MCF 10A (cell line): ENCODE results near the gene KREMEN2. TPM values are rescaled to one million over a fixed set of nuclear protein-coding genes. Genes with fewer than 3 reads are reported as not detected.

Experiments
- BruUV-seq: library from RNA; stranded (reverse); fragments of 400-500 nt; replicated peaks from 2 replicates; lab custom pipeline; 2021; lab: Mats Ljungman, UMichigan
- CTCF ChIA-PET: fragments of 300-600 bp; sonication (Branson Sonifier 250); formaldehyde crosslinking; extraction: SDS; loops from one replicate; lab custom pipeline; 2021; ENCODE audit warnings: antibody characterized with exemption, inconsistent platforms; lab: Yijun Ruan, JAX
- POLR2A ChIA-PET: fragments of 300-600, 350-650 bp; sonication (Branson Sonifier 250); formaldehyde crosslinking; extraction: SDS; loops from one replicate; lab custom pipeline; 2020; ENCODE audit warnings: antibody characterized with exemption, inconsistent platforms; lab: Yijun Ruan, JAX
- DNase-seq: peaks from one replicate; pipeline ENCODE4 v3.0.0-alpha.2; 2018; ENCODE audit not compliant: unreplicated experiment
- H3K27ac Mint-ChIP-seq: one replicate; pipeline ENCODE4 v1.8.0; 2022; ENCODE audit warnings: mild to moderate bottlenecking, low read depth, mixed read lengths; ENCODE audit not compliant: unreplicated experiment
- H3K27me3 Mint-ChIP-seq: one replicate; pipeline ENCODE4 v1.8.0; 2022; ENCODE audit warnings: mixed read lengths; ENCODE audit not compliant: insufficient read depth, unreplicated experiment
- H3K36me3 Mint-ChIP-seq: one replicate; pipeline ENCODE4 v1.8.0; 2022; ENCODE audit warnings: mild to moderate bottlenecking, moderate library complexity, mixed read lengths; ENCODE audit not compliant: insufficient read depth, unreplicated experiment
- H3K4me1 Mint-ChIP-seq: one replicate; pipeline ENCODE4 v1.8.0; 2022; ENCODE audit warnings: mixed read lengths; ENCODE audit not compliant: insufficient read depth, unreplicated experiment
- H3K4me3 Mint-ChIP-seq: one replicate; pipeline ENCODE4 v1.8.0; 2022; ENCODE audit warnings: mild to moderate bottlenecking, moderate library complexity, mixed read lengths; ENCODE audit not compliant: unreplicated experiment
- H3K9me3 Mint-ChIP-seq: one replicate; pipeline ENCODE4 v1.8.0; 2022; ENCODE audit warnings: mixed read lengths; ENCODE audit not compliant: unreplicated experiment
- CTCF ChIP-seq: fragments of 200-600 bp; IDR thresholded peaks from one replicate; pipeline ENCODE4 v1.8.0; 2022; ENCODE audit warnings: antibody characterized with exemption, mild to moderate bottlenecking; ENCODE audit not compliant: unreplicated experiment
- intact Hi-C: fragments of 100-400 bp; cut with micrococcal nuclease; formaldehyde crosslinking; loops from 2 replicates; pipeline ENCODE4 v1.14.1; 2022
- total RNA-seq: library from RNA; stranded (reverse); gene quantifications from 2 replicates; pipeline ENCODE4 v1.2.3, GENCODE V29; 2022

Gene KREMEN2
- total RNA-seq, 1 experiment from 2014 or later: 0.42 TPM

- intact Hi-C loops: no loop called here
- H3K27ac Mint-ChIP-seq: no peak overlapping the region
- H3K9me3 Mint-ChIP-seq: no peaks in the 10 kb centered on the region
- TF ChIP-seq CTCF: no peak
- ChIA-PET POLR2A (interaction anchor here (1.3 kb wide), 1 partner anchor 14 kb away, joined by 5 read pairs; no protein-coding TSS in a partner anchor), CTCF (interaction anchor here (0.6 to 9.6 kb wide), 2 partner anchors 20 to 265 kb away, joined by 5 to 121 read pairs; no protein-coding TSS in a partner anchor)
- no TSS peak for BruUV-seq
- no peak for DNase-seq
- no peak overlapping the region for H3K4me3 Mint-ChIP-seq
- H3K36me3 Mint-ChIP-seq: no peaks in the 10 kb centered on the region
- no peaks in the 10 kb centered on the region for H3K4me1 Mint-ChIP-seq
- no peaks in the 10 kb centered on the region for H3K27me3 Mint-ChIP-seq
Measured at GRCh38 chr16:3007957-3008689, 44.0 kb downstream of the KREMEN2 start.

DNA sequence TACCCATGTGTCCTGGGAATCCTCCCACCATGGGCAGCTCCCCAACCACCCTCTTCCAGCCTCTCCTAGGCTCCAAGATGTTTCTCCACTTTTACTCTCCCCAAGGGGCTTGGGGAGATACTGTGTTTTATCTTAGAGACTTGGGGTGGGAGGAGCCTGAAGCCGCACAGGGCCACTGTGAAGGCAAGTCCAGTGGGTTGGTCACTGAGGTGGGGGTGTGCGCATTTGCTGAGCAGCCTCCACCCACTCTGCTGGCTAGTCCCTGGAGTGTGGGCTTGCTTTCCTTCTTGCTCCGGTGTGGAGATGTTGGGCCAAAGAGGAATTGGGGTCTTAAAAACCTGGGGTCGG, 44.6 kb downstream of the KREMEN2 start:
- Mint-ChIP-seq H3K4me3 (no peak overlapping the region), H3K36me3 (no peaks in the 10 kb centered on the region), H3K9me3 (no peaks in the 10 kb centered on the region), H3K4me1 (no peaks in the 10 kb centered on the region), H3K27me3 (no peaks in the 10 kb centered on the region), H3K27ac (no peak overlapping the region)
- no TSS peak for BruUV-seq
- ChIA-PET POLR2A (no interaction called here), CTCF (interaction anchor here (0.6 to 9.6 kb wide), 2 partner anchors 20 to 264 kb away, joined by 5 to 121 read pairs; no protein-coding TSS in a partner anchor)
- no peak for TF ChIP-seq CTCF
- intact Hi-C loops: no loop called here
- no peak for DNase-seq

DNA sequence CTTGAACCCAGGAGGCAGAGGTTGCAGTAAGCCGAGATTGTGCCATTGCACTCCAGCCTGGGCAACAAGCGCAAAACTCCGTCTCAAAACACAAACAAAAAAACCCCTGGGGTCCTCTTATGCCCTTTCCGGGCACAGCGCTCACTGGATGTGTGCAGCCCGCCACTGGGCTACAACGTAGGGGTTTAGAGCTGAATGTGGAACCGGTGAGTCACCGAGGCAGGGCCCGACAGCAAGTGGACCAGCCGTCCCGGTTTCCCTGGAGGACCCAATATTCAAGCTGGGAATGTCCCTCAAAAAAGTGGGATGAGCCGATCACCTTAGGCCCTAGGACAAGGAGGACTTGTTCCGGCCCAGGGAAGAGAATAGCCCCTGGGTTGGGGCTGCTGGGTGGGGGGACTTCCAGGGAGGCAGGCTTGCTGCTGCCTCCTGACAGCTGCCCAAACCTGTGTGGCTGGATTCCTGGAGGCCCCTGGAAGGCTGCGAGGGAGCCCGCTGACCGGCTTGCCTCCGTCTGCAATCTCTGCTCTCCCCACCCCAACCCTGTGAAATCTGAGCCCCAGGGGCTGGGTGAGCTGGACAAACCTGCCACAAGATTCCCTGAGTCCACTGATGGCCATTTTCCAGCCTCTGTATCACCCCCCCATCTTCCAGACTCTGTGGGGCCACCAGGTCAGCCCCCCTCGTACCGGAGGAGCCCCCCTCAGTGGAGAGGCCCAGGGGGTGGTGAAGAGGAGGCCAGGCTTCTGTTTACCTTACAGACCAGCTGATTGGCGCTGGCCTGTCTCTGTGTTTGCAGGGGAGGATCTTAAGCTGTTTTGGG, 45.7 kb downstream of the KREMEN2 start:
- TF ChIP-seq CTCF: no peak
- ChIA-PET CTCF (interaction anchor here (0.6 to 1.7 kb wide), 4 partner anchors 11 to 245 kb away, joined by 3 to 10 read pairs (median 4); partner anchors contain the start of gene TNFRSF12A), POLR2A (no interaction called here)
- no TSS peak for BruUV-seq
- Mint-ChIP-seq H3K4me3 (no peak overlapping the region), H3K27me3 (no peaks in the 10 kb centered on the region), H3K36me3 (no peaks in the 10 kb centered on the region), H3K4me1 (no peaks in the 10 kb centered on the region), H3K9me3 (no peaks in the 10 kb centered on the region), H3K27ac (no peak overlapping the region)
- intact Hi-C loops: no loop called here
- DNase-seq: no peak

DNA sequence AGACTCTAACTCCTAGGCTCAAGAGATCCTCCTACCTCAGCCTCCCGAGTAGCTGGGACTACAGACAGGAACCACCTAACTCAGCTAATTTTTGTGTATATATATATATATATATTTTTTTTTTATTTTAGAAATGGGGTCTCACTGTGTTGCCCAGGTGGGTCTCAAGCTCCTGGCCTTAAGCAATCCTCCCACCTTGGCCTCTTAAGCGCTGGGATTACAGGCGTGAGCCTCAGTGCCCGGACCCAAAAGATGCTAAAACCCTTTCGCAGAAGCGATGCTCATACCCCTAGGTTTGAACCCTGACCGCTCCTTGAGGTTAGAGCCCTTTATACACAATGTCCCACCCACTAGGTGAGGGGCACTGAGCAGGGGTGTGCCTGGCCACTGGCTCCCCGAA, 46.4 kb downstream of the KREMEN2 start:
- no peak overlapping the region for H3K4me3 Mint-ChIP-seq
- no peak for TF ChIP-seq CTCF
- H3K36me3 Mint-ChIP-seq: no peaks in the 10 kb centered on the region
- no peak for DNase-seq
- H3K27ac Mint-ChIP-seq: no peak overlapping the region
- intact Hi-C loops: no loop called here
- BruUV-seq: no TSS peak
- H3K9me3 Mint-ChIP-seq: no peaks in the 10 kb centered on the region
- no peaks in the 10 kb centered on the region for H3K4me1 Mint-ChIP-seq
- CTCF ChIA-PET: interaction anchor here (1.7 kb wide), 1 partner anchor 17 kb away, joined by 10 read pairs; no protein-coding TSS in a partner anchor
- no peaks in the 10 kb centered on the region for H3K27me3 Mint-ChIP-seq
- POLR2A ChIA-PET: no interaction called here
